HG02870 (cell line): ENCODE results near the gene ABCA2.

ENCODE experiments used
- ATAC-seq: cut with Tn5 transposase; IDR thresholded peaks from one replicate; pipeline ENCODE4 v1.9.1; 2021; ENCODE audit warnings: mild to moderate bottlenecking, moderate library complexity; ENCODE audit not compliant: unreplicated experiment

The ABCA2 gene

DNA sequence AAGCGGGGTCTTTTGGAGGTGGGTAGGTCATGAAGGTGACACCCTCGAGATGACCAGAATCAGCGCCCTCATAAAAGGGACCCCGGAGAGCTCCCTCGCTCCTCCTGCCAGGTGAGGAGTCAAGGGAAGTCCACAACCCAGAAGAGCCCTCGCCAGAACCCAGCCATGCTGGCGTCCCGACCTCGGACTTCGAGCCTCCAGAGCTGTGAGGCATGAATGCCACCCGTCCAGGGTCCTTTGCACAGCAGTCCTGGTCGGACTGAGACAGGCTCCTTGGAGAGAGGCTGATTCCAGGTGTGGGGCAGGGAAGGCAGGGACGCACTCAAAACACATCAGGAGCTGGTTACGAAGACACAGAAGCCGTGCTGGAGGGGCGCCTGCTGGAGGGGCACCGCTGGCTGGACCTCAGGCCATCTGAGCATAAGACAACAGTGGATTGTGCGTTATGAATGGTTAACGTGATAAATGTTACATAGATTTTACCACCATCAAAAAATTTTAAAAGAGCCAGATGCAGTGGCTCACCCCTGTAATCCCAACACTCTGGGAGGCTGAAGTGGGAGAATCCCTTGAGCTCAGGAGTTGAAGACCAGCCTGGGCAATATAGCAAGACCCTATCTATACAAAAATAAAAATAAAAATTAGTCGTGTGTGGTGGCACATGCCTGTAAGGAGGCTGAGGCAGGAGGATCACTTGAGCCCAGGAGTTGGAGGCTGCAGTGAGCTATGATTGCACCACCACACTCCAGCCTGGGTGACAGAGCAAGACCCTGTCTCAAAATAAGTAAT, 26.0 kb downstream of the ABCA2 start:
- no peak for ATAC-seq

DNA sequence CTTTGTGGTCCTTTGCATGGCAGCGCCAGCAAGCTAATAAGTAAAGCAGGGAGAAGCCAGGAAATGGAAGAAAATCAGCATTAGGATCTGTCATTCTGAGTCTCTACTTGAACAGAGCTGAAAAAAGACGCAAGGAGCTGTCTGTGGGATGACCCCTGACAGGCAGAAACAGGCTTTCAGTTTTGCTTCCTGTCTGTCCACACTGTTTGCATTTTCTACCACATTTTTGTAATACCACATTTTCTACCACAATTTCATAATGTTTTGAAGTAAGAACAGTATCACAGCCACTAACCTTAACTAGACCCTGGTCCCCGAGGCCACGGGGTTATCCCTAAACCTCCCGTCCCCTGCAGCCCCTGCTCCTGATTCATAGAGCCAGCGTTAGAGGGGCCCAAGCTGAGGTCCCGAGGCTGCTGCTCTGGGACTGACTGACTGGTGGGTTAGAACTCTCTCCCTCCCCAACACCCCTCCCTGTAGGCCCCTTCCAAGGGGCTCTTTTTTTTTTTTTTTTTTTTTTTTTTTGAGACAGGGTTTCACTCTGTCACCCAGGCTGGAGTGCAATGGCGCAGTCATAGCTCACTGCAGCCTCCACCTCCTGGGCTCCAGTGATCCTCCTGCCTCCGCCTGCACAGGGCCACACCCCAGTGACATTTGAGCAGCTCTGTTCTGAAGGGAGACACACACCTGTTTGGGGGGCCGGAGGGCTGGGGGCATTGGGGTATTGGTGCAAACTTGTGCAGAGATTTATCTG, 27.7 kb downstream of the ABCA2 start:
- peak; percentile 78 for ATAC-seq

GRCh38 chr9:136997830-136998234, 30.2 kb downstream of the ABCA2 start:
- no peak for ATAC-seq

GRCh38 chr9:136997371-136997770, 30.7 kb downstream of the ABCA2 start:
- no peak for ATAC-seq

- no peak for ATAC-seq
Measured at GRCh38 chr9:136996361-136997292, 31.4 kb downstream of the ABCA2 start, which contains the start of gene CLIC3. Gene CLIC3, minus strand, starts transcription at chr9:136996568. Its CDS starts 25 bp downstream, at chr9:136996543.

DNA sequence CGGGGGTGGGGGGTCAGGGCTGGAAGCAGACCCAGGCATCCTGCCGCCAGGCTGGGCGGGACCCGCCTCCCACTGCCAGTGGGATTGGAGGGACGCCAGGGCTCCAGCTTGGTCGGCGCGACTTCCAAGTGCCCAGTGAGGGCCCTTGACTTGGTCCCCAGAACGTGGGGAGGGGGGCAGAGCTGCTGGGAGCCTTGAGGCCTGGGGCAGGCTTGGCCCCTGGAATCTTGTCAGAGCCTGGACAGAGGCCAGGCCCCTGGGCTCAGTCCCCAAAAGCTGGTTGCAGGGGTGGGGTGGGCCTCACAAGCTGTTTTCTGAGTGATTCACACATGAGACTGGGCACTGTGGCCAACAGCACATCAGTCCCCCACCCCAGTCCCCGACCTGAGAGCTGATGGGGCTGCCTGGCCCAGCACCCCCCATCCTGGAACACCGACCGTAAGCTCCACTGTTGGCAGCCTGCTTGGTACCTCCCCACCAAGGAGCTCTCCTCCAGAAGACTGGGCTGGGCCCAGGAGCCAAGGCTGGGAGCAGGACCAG, 32.2 kb downstream of the ABCA2 start:
- ATAC-seq: no peak

- ATAC-seq: no peak
Measured at GRCh38 chr9:136995362-136995761, 32.7 kb downstream of the ABCA2 start.

DNA sequence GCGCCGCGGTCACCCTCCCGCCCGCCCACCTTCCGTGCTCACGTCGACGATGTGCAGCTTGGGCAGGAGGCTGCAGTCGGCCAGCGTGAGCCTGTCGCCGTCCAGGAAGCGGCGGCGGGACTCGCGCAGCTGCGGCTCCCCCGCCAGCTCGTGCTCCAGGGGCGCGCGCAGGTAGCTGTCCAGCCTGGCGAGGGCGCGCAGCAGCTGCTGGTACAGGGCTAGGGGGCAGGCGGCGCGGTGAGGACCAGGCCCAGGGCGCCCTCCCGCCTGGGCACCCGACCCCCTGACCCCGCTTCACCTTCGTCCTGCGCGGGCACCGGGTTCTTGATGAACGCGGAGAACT, 33.2 kb downstream of the ABCA2 start:
- no peak for ATAC-seq

GRCh38 chr9:136994180-136994887, 33.7 kb downstream of the ABCA2 start:
- ATAC-seq: no peak

GRCh38 chr9:136992819-136993369, 35.1 kb downstream of the ABCA2 start:
- ATAC-seq: no peak

- ATAC-seq: no peak
Measured at GRCh38 chr9:136991993-136992818, 35.8 kb downstream of the ABCA2 start, which contains the start of gene PAXX. Gene PAXX, plus strand, starts transcription at chr9:136992422. Its CDS starts 22 bp downstream, at chr9:136992444.

DNA sequence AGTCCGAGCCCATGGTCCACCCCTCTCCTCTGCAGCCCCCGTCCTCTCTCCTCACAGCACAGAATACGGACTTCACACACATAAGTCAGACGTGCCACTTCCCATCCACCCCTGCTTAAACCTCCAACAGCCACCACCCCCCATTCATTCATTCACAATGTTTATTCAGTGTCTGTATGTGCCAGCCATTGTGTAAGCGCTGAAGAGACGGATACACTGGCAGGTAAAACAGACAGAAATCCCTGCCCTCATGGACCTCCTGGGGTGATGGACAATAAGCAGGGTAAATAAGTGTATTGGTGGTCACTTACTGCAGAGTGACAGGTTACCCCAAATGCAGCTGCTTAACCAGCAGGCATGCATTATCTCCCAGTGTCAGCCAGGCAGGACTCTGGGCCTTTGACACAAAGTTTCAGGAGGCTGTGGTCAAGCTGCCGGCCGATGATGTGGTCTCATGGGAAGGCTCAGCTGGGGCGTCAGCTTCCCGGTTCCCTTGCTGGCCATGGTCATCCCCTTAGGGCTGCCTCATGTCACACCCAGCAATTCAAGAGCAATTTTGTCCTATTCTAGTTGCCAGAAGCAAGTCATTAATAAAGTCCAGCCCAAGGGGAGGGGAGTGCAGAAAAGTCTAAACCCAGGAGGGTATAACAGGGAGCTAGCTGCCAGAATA, 37.7 kb downstream of the ABCA2 start:
- no peak for ATAC-seq

DNA sequence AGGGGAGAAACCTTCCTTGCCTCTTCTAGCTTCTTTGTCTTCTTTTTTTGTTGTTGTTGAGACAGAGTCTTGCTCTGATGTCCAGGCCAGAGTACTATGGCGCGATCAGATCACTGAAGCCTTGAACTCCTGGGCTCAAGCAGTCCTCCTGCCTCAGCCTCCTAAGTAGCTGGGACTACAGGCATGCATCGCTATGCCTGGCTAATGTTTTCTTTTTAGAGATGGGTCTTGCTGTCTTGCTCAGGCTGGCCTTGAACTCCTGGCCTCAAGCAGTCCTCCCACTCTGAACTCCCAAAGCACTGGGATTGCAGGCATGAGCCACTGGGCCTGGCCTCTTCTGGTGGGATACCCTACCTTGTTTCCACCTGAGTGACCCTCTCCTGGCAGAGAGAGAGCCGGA, 39.2 kb downstream of the ABCA2 start:
- no peak for ATAC-seq

DNA sequence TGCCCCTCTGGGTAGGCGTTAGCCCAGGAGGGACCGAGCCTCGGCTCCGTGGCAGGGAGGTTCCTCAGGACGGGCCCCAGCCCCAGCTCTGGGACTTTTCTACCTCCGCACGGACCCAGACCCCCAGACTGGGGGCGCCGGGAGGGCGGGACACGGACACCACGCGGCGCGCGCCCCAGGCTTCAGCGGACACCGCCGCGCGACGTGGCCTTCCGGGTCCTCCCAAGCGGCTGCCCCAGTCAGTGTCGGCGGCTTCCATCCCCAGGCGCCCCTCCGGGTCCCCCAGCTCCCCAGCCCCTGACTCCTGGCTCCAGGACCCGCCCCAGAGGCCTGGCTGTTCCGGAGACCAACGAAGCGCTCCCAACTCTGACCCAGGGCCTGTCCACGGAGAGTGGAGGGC, 42.2 kb downstream of the ABCA2 start:
- ATAC-seq: no peak

DNA sequence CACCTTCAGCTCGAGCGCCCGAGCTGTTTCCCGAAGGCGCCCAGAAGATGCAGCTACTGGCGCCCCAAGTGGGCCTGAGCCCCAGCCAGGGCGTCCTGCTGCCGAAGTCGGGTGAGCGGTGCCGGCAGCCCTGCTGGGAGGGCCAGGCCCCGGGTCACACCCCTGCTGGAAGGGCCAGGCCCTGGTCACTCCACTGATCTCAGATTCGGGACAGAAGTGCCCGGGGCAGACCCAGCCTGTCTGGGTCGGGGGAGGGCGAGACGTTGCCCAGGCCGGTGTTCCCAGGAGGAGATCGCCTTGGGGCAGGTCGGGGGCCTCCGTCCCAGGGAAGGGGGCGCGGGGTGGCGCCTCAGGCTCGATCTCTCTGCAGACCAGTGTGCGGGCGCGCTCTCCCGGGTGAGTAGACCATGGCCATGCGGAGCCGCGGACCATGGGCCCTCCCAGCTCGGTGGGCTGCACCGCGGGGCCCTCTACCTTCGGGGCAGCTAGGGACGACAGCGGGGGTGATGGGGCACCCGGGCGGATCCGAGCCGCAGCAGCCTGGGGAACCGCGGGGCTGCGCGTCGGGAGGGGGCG, 42.9 kb downstream of the ABCA2 start:
- ATAC-seq: no peak

- ATAC-seq: no peak
Measured at GRCh38 chr9:136984464-136985026, 43.5 kb downstream of the ABCA2 start.

GRCh38 chr9:136983656-136984314, 44.3 kb downstream of the ABCA2 start:
- no peak for ATAC-seq
